Stimulated activated naive CD8-positive, alpha-beta T cell treated with anti-CD3 and anti-CD28 coated beads, Interleukin-15, Interleukin-2, amounts not matched to agents 100 ng/mL and 50 ng/mL, for 24 hours (primary cell): ENCODE measurements around the gene MAP2K6.

Source experiments
- H3K27ac Mint-ChIP-seq: one replicate; pipeline ENCODE4 v1.8.0; 2021; ENCODE audit warnings: mild to moderate bottlenecking, mixed read lengths
- H3K27me3 Mint-ChIP-seq: one replicate; pipeline ENCODE4 v1.8.0; 2021; ENCODE audit warnings: mixed read lengths
- H3K36me3 Mint-ChIP-seq: one replicate; pipeline ENCODE4 v1.8.0; 2021; ENCODE audit warnings: low read depth, mixed read lengths
- H3K4me1 Mint-ChIP-seq: one replicate; pipeline ENCODE4 v1.8.0; 2021; ENCODE audit warnings: low read depth, mixed read lengths
- H3K4me3 Mint-ChIP-seq: one replicate; pipeline ENCODE4 v1.8.0; 2021; ENCODE audit warnings: mild to moderate bottlenecking, mixed read lengths
- H3K9me3 Mint-ChIP-seq: one replicate; pipeline ENCODE4 v1.8.0; 2021; ENCODE audit warnings: mixed read lengths

The MAP2K6 gene

GRCh38 chr17:69539781-69540319 lies 125.4 kb downstream of the MAP2K6 start:
- peak overlapping the region; percentile 71 for H3K27ac Mint-ChIP-seq
- no peaks in the 10 kb centered on the region for H3K9me3 Mint-ChIP-seq
- H3K4me1 Mint-ChIP-seq, result peaks cover 19% of the 10 kb centered on the region
- H3K36me3 Mint-ChIP-seq, result peaks cover 36% of the 10 kb centered on the region
- H3K27me3 Mint-ChIP-seq, result no peaks in the 10 kb centered on the region
- H3K4me3 Mint-ChIP-seq, result no peak overlapping the region

GRCh38 chr17:69540356-69540755 lies 125.9 kb downstream of the MAP2K6 start:
- H3K4me3 Mint-ChIP-seq, result no peak overlapping the region
- no peaks in the 10 kb centered on the region for H3K27me3 Mint-ChIP-seq
- peaks cover 35% of the 10 kb centered on the region for H3K36me3 Mint-ChIP-seq
- no peak overlapping the region for H3K27ac Mint-ChIP-seq
- H3K4me1 Mint-ChIP-seq, result peaks cover 19% of the 10 kb centered on the region
- no peaks in the 10 kb centered on the region for H3K9me3 Mint-ChIP-seq

GRCh38 chr17:69547230-69547629 lies 132.7 kb downstream of the MAP2K6 start:
- no peaks in the 10 kb centered on the region for H3K27me3 Mint-ChIP-seq
- H3K4me1 Mint-ChIP-seq, result peaks cover 3% of the 10 kb centered on the region
- H3K4me3 Mint-ChIP-seq, result no peak overlapping the region
- peaks cover 26% of the 10 kb centered on the region for H3K36me3 Mint-ChIP-seq
- H3K9me3 Mint-ChIP-seq, result no peaks in the 10 kb centered on the region
- no peak overlapping the region for H3K27ac Mint-ChIP-seq

- Mint-ChIP-seq H3K27ac (no peak overlapping the region), H3K9me3 (peaks cover 5% of the 10 kb centered on the region), H3K27me3 (no peaks in the 10 kb centered on the region), H3K4me3 (no peak overlapping the region), H3K4me1 (peaks cover 3% of the 10 kb centered on the region), H3K36me3 (peaks cover 23% of the 10 kb centered on the region)
Observed at GRCh38 chr17:69547947-69548346, 133.4 kb downstream of the MAP2K6 start.

GRCh38 chr17:69551212-69552010 lies 136.9 kb downstream of the MAP2K6 start:
- peaks cover 13% of the 10 kb centered on the region for H3K36me3 Mint-ChIP-seq
- no peak overlapping the region for H3K4me3 Mint-ChIP-seq
- peaks cover 7% of the 10 kb centered on the region for H3K9me3 Mint-ChIP-seq
- H3K27me3 Mint-ChIP-seq, result no peaks in the 10 kb centered on the region
- H3K27ac Mint-ChIP-seq, result no peak overlapping the region
- peaks cover 7% of the 10 kb centered on the region for H3K4me1 Mint-ChIP-seq

- Mint-ChIP-seq H3K27me3 (no peaks in the 10 kb centered on the region), H3K36me3 (peaks cover 13% of the 10 kb centered on the region), H3K9me3 (peaks cover 7% of the 10 kb centered on the region), H3K4me3 (no peak overlapping the region), H3K27ac (no peak overlapping the region), H3K4me1 (peaks cover 7% of the 10 kb centered on the region)
Observed at GRCh38 chr17:69552986-69553667, 138.6 kb downstream of the MAP2K6 start.

GRCh38 chr17:69555056-69555455 lies 140.6 kb downstream of the MAP2K6 start:
- Mint-ChIP-seq H3K9me3 (peaks cover 7% of the 10 kb centered on the region), H3K27ac (no peak overlapping the region), H3K36me3 (peaks cover 6% of the 10 kb centered on the region), H3K4me3 (no peak overlapping the region), H3K4me1 (peaks cover 7% of the 10 kb centered on the region), H3K27me3 (no peaks in the 10 kb centered on the region)

GRCh38 chr17:69557339-69557738 lies 142.8 kb downstream of the MAP2K6 start:
- Mint-ChIP-seq H3K4me3 (no peak overlapping the region), H3K27ac (no peak overlapping the region), H3K27me3 (no peaks in the 10 kb centered on the region), H3K9me3 (peaks cover 7% of the 10 kb centered on the region), H3K36me3 (peaks cover 1% of the 10 kb centered on the region), H3K4me1 (peaks cover 4% of the 10 kb centered on the region)

GRCh38 chr17:69558796-69559195 lies 144.3 kb downstream of the MAP2K6 start:
- no peak overlapping the region for H3K4me3 Mint-ChIP-seq
- no peaks in the 10 kb centered on the region for H3K9me3 Mint-ChIP-seq
- H3K36me3 Mint-ChIP-seq, result no peaks in the 10 kb centered on the region
- no peaks in the 10 kb centered on the region for H3K27me3 Mint-ChIP-seq
- no peak overlapping the region for H3K27ac Mint-ChIP-seq
- no peaks in the 10 kb centered on the region for H3K4me1 Mint-ChIP-seq

GRCh38 chr17:69560987-69561441 lies 146.5 kb downstream of the MAP2K6 start:
- Mint-ChIP-seq H3K4me1 (no peaks in the 10 kb centered on the region), H3K4me3 (no peak overlapping the region), H3K36me3 (no peaks in the 10 kb centered on the region), H3K27ac (no peak overlapping the region), H3K9me3 (no peaks in the 10 kb centered on the region), H3K27me3 (no peaks in the 10 kb centered on the region)

GRCh38 chr17:69561462-69561861 lies 147.0 kb downstream of the MAP2K6 start:
- Mint-ChIP-seq H3K27ac (no peak overlapping the region), H3K9me3 (no peaks in the 10 kb centered on the region), H3K4me1 (no peaks in the 10 kb centered on the region)

GRCh38 chr17:69565447-69565846 lies 150.9 kb downstream of the MAP2K6 start:
- Mint-ChIP-seq H3K27me3 (no peaks in the 10 kb centered on the region), H3K27ac (no peak overlapping the region), H3K9me3 (no peaks in the 10 kb centered on the region), H3K36me3 (no peaks in the 10 kb centered on the region), H3K4me3 (no peak overlapping the region), H3K4me1 (no peaks in the 10 kb centered on the region)

More at GRCh38 chr17:69561462-69561861, 147.0 kb downstream of the MAP2K6 start:
- H3K4me3 Mint-ChIP-seq, result no peak overlapping the region
- no peaks in the 10 kb centered on the region for H3K27me3 Mint-ChIP-seq
- no peaks in the 10 kb centered on the region for H3K36me3 Mint-ChIP-seq

- Mint-ChIP-seq H3K9me3 (no peaks in the 10 kb centered on the region), H3K36me3 (no peaks in the 10 kb centered on the region), H3K4me3 (no peak overlapping the region), H3K4me1 (no peaks in the 10 kb centered on the region), H3K27me3 (no peaks in the 10 kb centered on the region), H3K27ac (no peak overlapping the region)
Observed at GRCh38 chr17:69567130-69567529, 152.6 kb downstream of the MAP2K6 start.

- Mint-ChIP-seq H3K27me3 (no peaks in the 10 kb centered on the region), H3K36me3 (no peaks in the 10 kb centered on the region), H3K4me3 (no peak overlapping the region), H3K27ac (no peak overlapping the region), H3K9me3 (no peaks in the 10 kb centered on the region), H3K4me1 (no peaks in the 10 kb centered on the region)
Observed at GRCh38 chr17:69572747-69573146, 158.2 kb downstream of the MAP2K6 start.

GRCh38 chr17:69573396-69573795 lies 158.9 kb downstream of the MAP2K6 start:
- H3K9me3 Mint-ChIP-seq, result no peaks in the 10 kb centered on the region
- no peaks in the 10 kb centered on the region for H3K27me3 Mint-ChIP-seq
- H3K4me1 Mint-ChIP-seq, result no peaks in the 10 kb centered on the region
- no peak overlapping the region for H3K27ac Mint-ChIP-seq
- no peak overlapping the region for H3K4me3 Mint-ChIP-seq
- H3K36me3 Mint-ChIP-seq, result no peaks in the 10 kb centered on the region
